Transverse colon (tissue), 4 donors: ENCODE measurements around the gene CHST11. TPM values are rescaled to one million over a fixed set of nuclear protein-coding genes. Genes with fewer than 3 reads are reported as not detected.

Experiments used
- DNase-seq: peaks from one replicate; pipeline ENCODE4 v3.0.0-alpha.2; 2019
- H3K27ac ChIP-seq, 4 donors: fragments of 200-600 bp; sonication (generic); 2 replicates each; pipeline ENCODE4 v1.5.1; 2016 to 2018; ENCODE audit warnings: inconsistent platforms in 4 of 4
- H3K27me3 ChIP-seq: fragments of 200-600 bp; sonication (generic); 2 replicates; pipeline ENCODE4 v1.5.1; 2017; ENCODE audit warnings: inconsistent platforms
- H3K36me3 ChIP-seq, 4 donors: fragments of 200-600 bp; sonication (generic); 2 replicates each; pipeline ENCODE4 v1.5.1; 2017 to 2019; ENCODE audit warnings: inconsistent platforms in 4 of 4
- H3K4me1 ChIP-seq, 4 donors: fragments of 200-600 bp; sonication (generic); 2 replicates each; pipeline ENCODE4 v1.5.1; 2017 to 2020; ENCODE audit warnings: inconsistent platforms in 4 of 4
- H3K4me3 ChIP-seq, 4 donors: fragments of 200-600 bp; sonication (generic); 1 replicate in 1 of 4; 2 replicates in 3 of 4; pipeline versions ENCODE4 v1.5.1 to v1.6.1; 2017 to 2019; ENCODE audit warnings: inconsistent platforms in 4 of 4
- H3K9me3 ChIP-seq, 2 donors: fragments of 200-600 bp; sonication (generic); 2 replicates each; pipeline ENCODE4 v1.5.1; 2017 to 2019; ENCODE audit warnings: inconsistent platforms in 2 of 2
- CTCF ChIP-seq, 5 experiments: fragments of 200-600 bp in 3 of 5; fragments of 450-650 bp in 2 of 5; sonication (generic) in 3 of 5; IDR thresholded peaks; 1 replicate in 2 of 5; 2 replicates in 3 of 5; pipeline ENCODE4 v1.5.1; 2016 to 2017; ENCODE audit warnings: antibody characterized with exemption in 5 of 5, inconsistent platforms in 3 of 5, mild to moderate bottlenecking in 2 of 5, moderate library complexity in 1 of 5
- EP300 ChIP-seq: sonication (generic); formaldehyde crosslinking; IDR thresholded peaks from one replicate; pipeline ENCODE4 v1.6.1; 2017; ENCODE audit warnings: antibody characterized with exemption, low read depth
- POLR2A ChIP-seq: fragments of 450-650 bp; IDR thresholded peaks from one replicate; pipeline ENCODE4 v1.6.1; 2016; ENCODE audit warnings: antibody characterized with exemption, mild to moderate bottlenecking, moderate library complexity
- POLR2AphosphoS5 ChIP-seq, 3 donors: sonication (generic); formaldehyde crosslinking; IDR thresholded peaks; one replicate each; pipeline ENCODE4 v1.6.1; 2016; ENCODE audit warnings: antibody characterized with exemption in 3 of 3
- whole genome bisulfite sequencing, 2 donors: methylation state at CpG; one replicate each; pipeline ENCODE4 v1.1.5; 2018; ENCODE audit warnings: low coverage in 1 of 2; 5-methylcytosine and 5-hydroxymethylcytosine counted together
- in situ Hi-C, 4 donors: fragments of 200-750 bp; cut with MboI; loops; one replicate each; pipeline versions ENCODE4 v1.15.0 to v1.15.1; 2017; ENCODE audit warnings: low sequenced_read_pairs in 3 of 4, low pct_ligation_motif_present in 1 of 4, low pct_unique_long_range_greater_than_20kb in 1 of 4
- intact Hi-C: fragments of 100-400 bp; cut with DNase I; formaldehyde crosslinking; loops from one replicate; pipeline ENCODE4 v1.15.1; 2023; ENCODE audit warnings: low total_unique reads
- total RNA-seq, 4 donors: library from RNA; depleted of rRNA; stranded (reverse); fragments of >200 nt; gene quantifications; one replicate each; pipeline ENCODE4 v1.1.0, GENCODE V29; 2016

Gene CHST11
- total RNA-seq, 4 donors from 2014 or later: 4.2 to 123 (median 31.5) TPM

GRCh38 chr12:104462931-104463339 is 6.2 kb downstream of the CHST11 start:
- 65% methylated on average over 1 of the region's 1 CpG; no CpG with 5 or more reads in 1 of the 2 donors for WGBS, 2 donors
- H3K27me3 ChIP-seq: peaks cover 7% of the 10 kb centered on the region
- H3K9me3 ChIP-seq: no peaks in the 10 kb centered on the region
- TF ChIP-seq POLR2A: peak; percentile 13
- no peak for TF ChIP-seq POLR2AphosphoS5 (IDR thresholded peaks at IDR 0.05)
- no peak for TF ChIP-seq CTCF (IDR thresholded peaks at IDR 0.05)
- no peak for TF ChIP-seq EP300
- intact Hi-C loops (no loop called here), in situ Hi-C loops (no loop called here)
- peak; percentile 24 for DNase-seq
- peaks cover 0 to 63% (median 9%) of the 10 kb centered on the region in 4 donors for H3K4me1 ChIP-seq
- no peaks in the 10 kb centered on the region for H3K36me3 ChIP-seq
- H3K27ac ChIP-seq: peak overlapping the region; percentile 24 to 67 (median 52)
- H3K4me3 ChIP-seq: no peak overlapping the region

GRCh38 chr12:104463368-104463767 is 6.6 kb downstream of the CHST11 start:
- H3K36me3 ChIP-seq: no peaks in the 10 kb centered on the region
- peak overlapping the region; percentile 24 to 67 (median 52) for H3K27ac ChIP-seq
- H3K4me3 ChIP-seq: no peak overlapping the region
- intact Hi-C loops: no loop called here
- in situ Hi-C loops: no loop called here
- no peaks in the 10 kb centered on the region for H3K9me3 ChIP-seq
- H3K4me1 ChIP-seq: peaks cover 0 to 62% (median 6%) of the 10 kb centered on the region in 4 donors
- no peak for TF ChIP-seq POLR2A
- no peak for TF ChIP-seq CTCF (IDR thresholded peaks at IDR 0.05)
- DNase-seq: no peak
- whole genome bisulfite sequencing, 2 donors: 78 to 83% methylated on average over 1 of the region's 1 CpG
- peaks cover 3% of the 10 kb centered on the region for H3K27me3 ChIP-seq

- H3K9me3 ChIP-seq: no peaks in the 10 kb centered on the region
- intact Hi-C loops (no loop called here), in situ Hi-C loops (no loop called here)
- no peak overlapping the region for H3K4me3 ChIP-seq
- peaks cover 0 to 54% (median 2%) of the 10 kb centered on the region in 4 donors for H3K4me1 ChIP-seq
- no peaks in the 10 kb centered on the region for H3K27me3 ChIP-seq
- no peak for DNase-seq
- peak overlapping the region in 2 of 4 donors; percentile 12 to 36 for H3K27ac ChIP-seq
- TF ChIP-seq POLR2A: no peak
- no peak for TF ChIP-seq POLR2AphosphoS5 (IDR thresholded peaks at IDR 0.05)
- TF ChIP-seq CTCF (IDR thresholded peaks at IDR 0.05): no peak
- no peak for TF ChIP-seq EP300
- H3K36me3 ChIP-seq: no peaks in the 10 kb centered on the region
- 61 to 67% methylated on average over 3 of the region's 3 CpGs for WGBS, 2 donors
Observed at GRCh38 chr12:104464899-104465298, 8.2 kb downstream of the CHST11 start.

- no peak overlapping the region for H3K4me3 ChIP-seq
- intact Hi-C loops: no loop called here
- TF ChIP-seq POLR2A (no peak), POLR2AphosphoS5 (IDR thresholded peaks at IDR 0.05) (no peak), EP300 (no peak), CTCF (IDR thresholded peaks at IDR 0.05) (no peak)
- H3K4me1 ChIP-seq: peaks cover 0 to 39% (median 2%) of the 10 kb centered on the region in 4 donors
- H3K36me3 ChIP-seq: no peaks in the 10 kb centered on the region
- no peak for DNase-seq
- in situ Hi-C loops: no loop called here
- H3K9me3 ChIP-seq: no peaks in the 10 kb centered on the region
- no peak overlapping the region for H3K27ac ChIP-seq
- 65 to 89% methylated on average over 2 of the region's 2 CpGs for WGBS, 2 donors
- no peaks in the 10 kb centered on the region for H3K27me3 ChIP-seq
Observed at GRCh38 chr12:104466709-104467345, 10.1 kb downstream of the CHST11 start.
